Fibroblast of lung (primary cell): ENCODE measurements around the gene CACNA1S.

Experiments
- CTCF ChIP-seq, 2 donors: IDR thresholded peaks in 1 of 2; conservative IDR thresholded peaks in 1 of 2; 1 replicate in 1 of 2; 2 replicates in 1 of 2; pipeline ENCODE4 v1.5.1; 2011 to 2012; ENCODE audit warnings: low read length in 2 of 2, control low read depth in 1 of 2, inconsistent platforms in 1 of 2, low read depth in 1 of 2, mild to moderate bottlenecking in 1 of 2
- EZH2 ChIP-seq: IDR thresholded peaks from 2 replicates; pipeline ENCODE4 v1.5.1; 2012; ENCODE audit warnings: low read length, control low read depth, mild to moderate bottlenecking; ENCODE audit errors: missing control alignments

DNA sequence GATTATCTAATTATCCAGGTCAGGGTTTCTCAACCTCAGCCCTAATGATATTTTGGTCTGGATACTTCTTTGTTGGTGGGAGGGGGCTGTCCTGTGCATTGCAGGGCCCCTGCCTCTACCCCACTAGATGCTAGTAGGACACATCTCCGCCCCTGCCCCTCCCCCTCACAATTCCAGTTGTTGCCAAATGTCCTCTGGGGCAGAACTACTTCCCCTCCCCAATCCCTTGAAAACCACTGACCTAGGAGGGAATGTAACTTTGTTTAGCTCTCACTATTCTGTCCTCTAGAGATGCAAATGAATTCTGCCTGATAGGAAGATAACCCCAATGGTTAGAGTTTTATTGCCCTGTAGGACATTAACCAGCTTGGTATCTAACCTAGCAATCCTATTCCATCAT lies 8.1 kb downstream of the CACNA1S start:
- TF ChIP-seq CTCF (conservative IDR thresholded peaks at IDR 0.05 in 1 of 2, IDR thresholded peaks at IDR 0.05 in 1 of 2; ENCODE audit: low read depth in 1 of 2, low read length in 2 of 2) (no peak), EZH2 (no peak)
